Activated CD8-positive, alpha-beta memory T cell treated with anti-CD3 and anti-CD28 coated beads for 36 hours (primary cell): ENCODE measurements around the gene JPT1. TPM values are rescaled to one million over a fixed set of nuclear protein-coding genes. Genes with fewer than 3 reads are reported as not detected.

Source experiments
- CTCF ChIA-PET: fragments of 350-600 bp; sonication (Branson Sonifier 250); formaldehyde crosslinking; loops from one replicate; lab custom pipeline; 2021; ENCODE audit warnings: antibody characterized with exemption; lab: Charles Lee
- POLR2A ChIA-PET: fragments of 350-600 bp; sonication (Branson Sonifier 250); formaldehyde crosslinking; loops from one replicate; lab custom pipeline; 2021; ENCODE audit warnings: antibody characterized with exemption; lab: Charles Lee
- total RNA-seq, 2 experiments: library from RNA; stranded (reverse); gene quantifications; one replicate each; pipeline ENCODE4 v1.2.3, GENCODE V29; 2021

JPT1 gene
- total RNA-seq, 2 experiments from 2014 or later: 233 to 238 TPM

GRCh38 chr17:75118307-75118706 lies 36.0 kb downstream of the JPT1 start:
- CTCF ChIA-PET: interaction anchor here (1.8 kb wide), 1 partner anchor 13 kb away, joined by 9 read pairs; the partner anchor contains the start of gene NT5C
- POLR2A ChIA-PET: no interaction called here

GRCh38 chr17:75116737-75117136 lies 37.6 kb downstream of the JPT1 start:
- POLR2A ChIA-PET: no interaction called here
- CTCF ChIA-PET: interaction anchor here (1.0 to 1.8 kb wide), 2 partner anchors 15 to 55 kb away, joined by 4 to 9 read pairs; partner anchors contain the start of gene NT5C

GRCh38 chr17:75115555-75115954 lies 38.8 kb downstream of the JPT1 start:
- POLR2A ChIA-PET: interaction anchor here (0.6 kb wide), 1 partner anchor 81 kb away, joined by 3 read pairs; no protein-coding TSS in a partner anchor
- CTCF ChIA-PET: interaction anchor here (1.0 to 4.3 kb wide), 8 partner anchors 9 to 94 kb away, joined by 4 to 44 read pairs (median 9); partner anchors contain the start of genes NT5C and NUP85

GRCh38 chr17:75114552-75115314 lies 39.6 kb downstream of the JPT1 start:
- CTCF ChIA-PET: interaction anchor here (0.8 to 4.3 kb wide), 36 partner anchors 9 to 386 kb away, joined by 3 to 44 read pairs (median 5); partner anchors contain the start of genes ATP5PD, GRB2, KCTD2 and MIF4GD
- POLR2A ChIA-PET: interaction anchor here (0.8 to 1.6 kb wide), 5 partner anchors 10 to 146 kb away, joined by 3 to 15 read pairs (median 4); partner anchors contain the start of genes GGA3, JPT1 and NT5C

GRCh38 chr17:75113798-75114551 lies 40.3 kb downstream of the JPT1 start:
- ChIA-PET CTCF (interaction anchor here (0.6 to 4.3 kb wide), 38 partner anchors 8 to 426 kb away, joined by 3 to 44 read pairs (median 5); partner anchors contain the start of genes ATP5PD, GRB2, KCTD2 and MIF4GD), POLR2A (interaction anchor here (0.5 to 1.6 kb wide), 8 partner anchors 10 to 147 kb away, joined by 3 to 15 read pairs (median 4); partner anchors contain the start of genes GGA3, JPT1 and NT5C)

DNA sequence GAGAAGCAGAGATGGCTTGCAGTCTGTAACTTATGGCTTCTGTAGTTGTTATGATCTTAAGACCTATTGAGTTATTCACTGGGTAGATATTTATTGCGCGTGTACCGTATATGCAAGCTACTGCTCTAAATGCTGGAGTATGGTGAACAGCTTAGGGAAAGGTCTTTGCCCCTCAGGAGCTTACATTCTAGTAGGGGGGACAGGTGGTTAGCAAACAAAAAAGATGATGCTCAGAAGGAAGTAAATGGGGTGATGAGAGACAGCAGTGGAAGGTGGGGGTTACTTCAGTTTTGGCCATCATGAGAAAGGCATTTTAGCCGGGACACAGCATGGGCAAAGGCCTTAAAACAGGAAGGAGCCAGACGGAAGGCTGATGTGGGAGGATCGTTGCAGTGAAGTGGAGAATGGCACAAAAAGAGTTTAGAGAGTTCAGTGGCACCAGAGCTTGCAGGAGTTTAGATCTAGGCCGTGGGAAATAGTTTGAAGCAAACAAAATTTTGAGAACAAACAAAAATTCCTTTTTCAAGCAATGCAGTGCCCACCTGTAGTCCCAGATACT lies 42.5 kb downstream of the JPT1 start:
- POLR2A ChIA-PET: interaction anchor here (0.6 kb wide), 2 partner anchors 60 to 72 kb away, joined by 3 to 4 read pairs; no protein-coding TSS in a partner anchor
- CTCF ChIA-PET: interaction anchor here (0.7 to 4.3 kb wide), 6 partner anchors 13 to 148 kb away, joined by 3 to 43 read pairs (median 3); partner anchors contain the start of gene NT5C

DNA sequence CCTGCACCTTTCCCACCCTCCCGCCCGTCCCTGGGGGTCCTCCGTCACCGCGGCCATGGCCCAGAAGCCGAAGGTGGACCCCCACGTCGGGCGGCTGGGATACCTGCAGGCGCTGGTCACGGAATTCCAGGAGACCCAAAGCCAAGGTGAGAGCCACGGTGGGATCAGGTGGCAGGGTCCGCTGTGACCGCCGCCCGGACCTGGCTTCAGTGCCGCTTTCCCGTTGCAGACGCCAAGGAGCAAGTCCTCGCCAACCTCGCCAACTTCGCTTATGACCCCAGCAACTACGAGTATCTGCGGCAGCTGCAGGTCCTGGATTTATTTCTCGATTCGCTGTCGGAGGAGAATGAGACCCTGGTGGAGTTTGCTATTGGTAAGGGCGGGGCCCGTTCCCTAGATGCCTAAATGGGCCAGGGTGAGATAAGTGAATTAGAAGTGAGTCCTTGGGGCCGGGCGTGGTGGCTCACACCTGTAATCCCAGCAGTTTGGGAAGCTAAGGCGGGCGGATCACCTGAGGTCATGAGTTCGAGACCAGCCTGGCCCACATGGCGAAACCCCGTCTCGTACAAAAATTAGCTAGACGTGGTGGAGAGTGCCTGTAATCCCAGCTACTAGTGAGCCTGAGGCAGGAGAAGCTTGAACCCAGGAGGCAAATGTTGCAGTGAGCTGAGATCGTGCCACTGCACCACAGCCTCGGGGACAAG lies 43.9 kb downstream of the JPT1 start:
- POLR2A ChIA-PET: interaction anchor here (0.6 to 1.8 kb wide), 4 partner anchors 15 to 74 kb away, joined by 4 to 6 read pairs (median 5); no protein-coding TSS in a partner anchor
- CTCF ChIA-PET: interaction anchor here (0.6 to 3.6 kb wide), 10 partner anchors 22 to 302 kb away, joined by 3 to 15 read pairs (median 3); partner anchors contain the start of genes MIF4GD and NT5C

- ChIA-PET POLR2A (interaction anchor here (0.6 to 1.8 kb wide), 5 partner anchors 14 to 74 kb away, joined by 3 to 6 read pairs (median 5); no protein-coding TSS in a partner anchor), CTCF (interaction anchor here (0.6 to 3.6 kb wide), 6 partner anchors 22 to 303 kb away, joined by 3 to 15 read pairs (median 3); partner anchors contain the start of gene NT5C)
Observed at GRCh38 chr17:75109407-75110233, 44.7 kb downstream of the JPT1 start, which contains the start of gene ARMC7. ARMC7 (plus strand) TSS chr17:75109969; CDS start chr17:75110289, 320 bp downstream.

GRCh38 chr17:75109046-75109406 lies 45.3 kb downstream of the JPT1 start:
- POLR2A ChIA-PET: interaction anchor here (0.6 to 0.9 kb wide), 2 partner anchors 21 to 75 kb away, joined by 3 to 5 read pairs; no protein-coding TSS in a partner anchor
- CTCF ChIA-PET: interaction anchor here (0.6 to 3.6 kb wide), 5 partner anchors 93 to 304 kb away, joined by 3 to 15 read pairs (median 3); no protein-coding TSS in a partner anchor

GRCh38 chr17:75108193-75108592 lies 46.1 kb downstream of the JPT1 start:
- POLR2A ChIA-PET: no interaction called here

DNA sequence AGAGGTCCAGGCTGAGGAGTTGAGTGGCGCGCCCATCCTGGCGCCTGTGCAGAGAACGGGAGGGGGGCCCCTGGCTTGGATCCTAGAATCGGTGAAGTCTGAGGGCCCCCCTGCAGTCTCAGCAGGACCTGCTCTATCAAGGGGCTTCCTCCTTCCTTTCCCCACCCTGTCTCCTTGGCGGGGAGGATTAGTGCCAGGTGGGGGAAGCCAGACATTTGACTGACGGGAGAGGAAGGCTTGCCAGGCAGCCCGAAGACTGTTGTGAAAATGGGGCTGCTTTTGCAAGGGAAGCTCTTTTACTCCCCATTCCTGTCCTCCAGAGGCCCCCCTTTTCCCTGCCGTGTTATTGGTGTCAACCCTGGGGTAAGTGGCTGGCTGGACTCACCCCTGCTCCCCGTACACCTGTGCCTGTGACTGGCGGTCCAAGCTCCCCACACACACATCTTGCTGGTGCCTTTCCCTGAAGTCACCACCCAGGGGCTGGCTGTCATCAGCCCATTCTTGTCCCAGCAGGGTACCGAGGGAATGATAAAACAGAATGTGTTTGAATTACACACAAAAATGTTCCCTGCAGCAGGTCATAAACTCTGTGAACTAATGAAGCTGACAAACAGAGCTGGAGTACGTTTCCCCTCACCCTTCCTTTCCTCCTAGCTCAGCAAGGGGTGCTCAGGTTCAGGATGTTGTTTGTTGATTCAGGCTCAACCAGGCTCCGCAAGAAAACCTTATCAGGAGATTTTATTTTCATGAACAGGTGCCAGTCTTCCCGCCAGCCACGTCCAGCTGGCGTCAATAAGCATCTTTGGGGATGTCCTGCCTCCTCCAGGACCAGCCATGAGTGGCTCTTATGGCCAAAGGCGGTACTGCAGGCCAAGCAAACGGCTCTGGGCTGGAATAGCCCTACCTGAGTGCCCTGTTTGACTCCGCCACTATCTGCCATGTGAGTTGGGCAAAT lies 48.9 kb downstream of the JPT1 start:
- ChIA-PET POLR2A (no interaction called here), CTCF (interaction anchor here (0.6 to 1.6 kb wide), 9 partner anchors 9 to 145 kb away, joined by 3 to 7 read pairs (median 3); partner anchors contain the start of gene SLC16A5)

More at GRCh38 chr17:75108193-75108592, 46.1 kb downstream of the JPT1 start:
- CTCF ChIA-PET: interaction anchor here (0.6 kb wide), 1 partner anchor 702 kb away, joined by 3 read pairs; no protein-coding TSS in a partner anchor

DNA sequence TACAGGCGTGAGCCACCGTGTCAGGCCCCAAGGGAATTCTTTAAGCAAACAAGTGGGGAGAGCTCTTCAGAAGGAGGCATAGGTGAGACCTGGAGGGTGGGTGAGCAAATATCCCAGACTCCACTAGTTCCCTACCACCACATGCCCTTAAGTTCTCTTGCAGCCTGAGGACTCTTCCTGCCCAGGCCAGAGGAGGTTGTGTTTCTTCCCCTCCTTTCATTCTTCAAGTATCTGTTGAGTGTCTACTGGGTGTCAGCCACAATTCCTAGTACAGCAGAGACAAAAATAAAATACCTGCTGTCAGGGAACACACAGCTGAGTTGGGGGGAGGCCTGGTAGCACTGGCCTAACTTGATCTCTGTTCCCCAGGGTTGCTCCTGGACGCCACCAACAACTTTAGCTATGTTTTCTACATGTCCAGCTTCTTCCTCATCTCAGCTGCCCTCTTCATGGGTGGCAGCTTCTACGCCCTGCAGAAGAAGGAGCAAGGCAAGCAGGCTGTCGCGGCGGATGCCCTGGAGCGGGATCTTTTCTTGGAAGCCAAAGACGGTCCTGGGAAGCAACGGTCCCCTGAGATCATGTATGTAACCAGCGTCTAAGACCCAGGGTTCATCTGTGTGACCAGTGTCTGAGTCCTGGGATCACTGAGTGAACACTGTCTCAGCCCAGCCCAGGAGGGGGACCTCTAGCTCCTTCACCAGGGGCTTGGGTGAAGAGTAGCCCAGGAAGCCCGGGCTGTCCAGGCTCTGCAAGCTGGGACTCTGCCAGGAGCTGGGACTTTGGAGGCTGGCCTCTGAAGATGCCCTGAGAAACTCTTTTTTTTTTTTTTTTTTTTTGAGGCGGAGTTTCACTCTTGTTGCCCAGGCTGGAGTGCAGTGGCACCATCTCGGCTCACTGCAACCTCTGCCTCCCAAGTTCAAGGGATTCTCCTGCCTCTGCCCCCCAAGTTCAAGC lies 50.4 kb downstream of the JPT1 start:
- ChIA-PET CTCF (interaction anchor here (1.1 kb wide), 1 partner anchor 11 kb away, joined by 4 read pairs; no protein-coding TSS in a partner anchor), POLR2A (interaction anchor here (1.0 kb wide), 1 partner anchor 10 kb away, joined by 3 read pairs; no protein-coding TSS in a partner anchor)

- CTCF ChIA-PET: interaction anchor here (0.9 kb wide), 1 partner anchor 56 kb away, joined by 3 read pairs; the partner anchor contains the start of gene ATP5PD
- POLR2A ChIA-PET: interaction anchor here (0.6 kb wide), 1 partner anchor 128 kb away, joined by 4 read pairs; no protein-coding TSS in a partner anchor
Observed at GRCh38 chr17:75102385-75102821, 51.9 kb downstream of the JPT1 start.
